ENCODE results near the gene FTL. TPM values are rescaled to one million over a fixed set of nuclear protein-coding genes. Genes with fewer than 3 reads are reported as not detected.
"Not testable (repeated sequence)": the region's sequence is repeated elsewhere in the genome, so short reads cannot be mapped to it uniquely, and the experiment has no call there.

Gene FTL
- total RNA-seq, 1 donor from 2014 or later = 834 TPM

DNA sequence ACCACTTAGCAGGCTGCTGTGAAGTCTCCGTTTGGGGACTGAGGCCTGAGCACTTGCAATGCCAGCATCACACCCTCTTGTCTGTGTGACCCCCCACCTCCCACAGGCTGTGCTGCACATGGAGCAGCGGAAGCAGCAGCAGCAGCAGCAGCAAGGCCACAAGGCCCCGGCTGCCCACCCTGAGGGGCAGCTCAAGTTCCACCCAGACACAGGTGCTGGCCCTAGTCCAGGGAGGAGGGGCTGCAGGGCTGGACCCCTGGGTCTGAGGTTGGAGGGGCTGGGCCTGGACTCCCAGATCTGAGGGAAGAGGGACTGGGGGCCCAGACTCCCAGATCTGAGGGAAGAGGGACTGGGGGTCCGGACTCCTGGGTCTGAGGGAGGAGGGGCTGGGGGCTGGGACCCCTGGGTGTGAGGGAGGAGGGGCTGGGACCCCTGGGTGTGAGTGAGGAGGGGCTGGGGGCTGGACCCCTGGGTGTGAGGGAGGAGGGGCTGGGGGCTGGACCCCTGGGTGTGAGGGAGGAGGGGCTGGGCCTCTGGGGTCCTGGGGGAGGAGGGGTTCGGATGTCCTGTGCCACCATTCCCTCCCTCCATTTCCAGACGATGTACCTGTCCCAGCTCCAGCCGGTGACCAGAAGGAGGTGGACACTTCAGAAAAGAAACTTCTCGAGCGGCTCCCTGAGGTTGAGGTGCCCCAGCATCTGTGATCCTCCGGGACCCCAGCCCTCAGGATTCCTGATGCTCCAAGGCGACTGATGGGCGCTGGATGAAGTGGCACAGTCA is 43.2 kb upstream of the FTL start:
- H3K9me3 ChIP-seq (replicated peaks) = no peaks in the 10 kb centered on the region
- H3K36me3 ChIP-seq = peaks cover 55% of the 10 kb centered on the region
- peaks cover 2% of the 10 kb centered on the region for H3K4me1 ChIP-seq
- H3K27ac ChIP-seq (replicated peaks) = no peak overlapping the region
- H3K27me3 ChIP-seq (ENCODE audit: low read depth) = no peaks in the 10 kb centered on the region
- DNase-seq = no peak
- intact Hi-C loops (cut with micrococcal nuclease) = no loop called here
- H3K4me3 ChIP-seq = no peak overlapping the region
- TF ChIP-seq, protein P1, sequence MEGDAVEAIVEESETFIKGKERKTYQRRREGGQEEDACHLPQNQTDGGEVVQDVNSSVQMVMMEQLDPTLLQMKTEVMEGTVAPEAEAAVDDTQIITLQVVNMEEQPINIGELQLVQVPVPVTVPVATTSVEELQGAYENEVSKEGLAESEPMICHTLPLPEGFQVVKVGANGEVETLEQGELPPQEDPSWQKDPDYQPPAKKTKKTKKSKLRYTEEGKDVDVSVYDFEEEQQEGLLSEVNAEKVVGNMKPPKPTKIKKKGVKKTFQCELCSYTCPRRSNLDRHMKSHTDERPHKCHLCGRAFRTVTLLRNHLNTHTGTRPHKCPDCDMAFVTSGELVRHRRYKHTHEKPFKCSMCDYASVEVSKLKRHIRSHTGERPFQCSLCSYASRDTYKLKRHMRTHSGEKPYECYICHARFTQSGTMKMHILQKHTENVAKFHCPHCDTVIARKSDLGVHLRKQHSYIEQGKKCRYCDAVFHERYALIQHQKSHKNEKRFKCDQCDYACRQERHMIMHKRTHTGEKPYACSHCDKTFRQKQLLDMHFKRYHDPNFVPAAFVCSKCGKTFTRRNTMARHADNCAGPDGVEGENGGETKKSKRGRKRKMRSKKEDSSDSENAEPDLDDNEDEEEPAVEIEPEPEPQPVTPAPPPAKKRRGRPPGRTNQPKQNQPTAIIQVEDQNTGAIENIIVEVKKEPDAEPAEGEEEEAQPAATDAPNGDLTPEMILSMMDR (IDR thresholded peaks at IDR 0.05; ENCODE audit: borderline replicate concordance) = no peak

DNA sequence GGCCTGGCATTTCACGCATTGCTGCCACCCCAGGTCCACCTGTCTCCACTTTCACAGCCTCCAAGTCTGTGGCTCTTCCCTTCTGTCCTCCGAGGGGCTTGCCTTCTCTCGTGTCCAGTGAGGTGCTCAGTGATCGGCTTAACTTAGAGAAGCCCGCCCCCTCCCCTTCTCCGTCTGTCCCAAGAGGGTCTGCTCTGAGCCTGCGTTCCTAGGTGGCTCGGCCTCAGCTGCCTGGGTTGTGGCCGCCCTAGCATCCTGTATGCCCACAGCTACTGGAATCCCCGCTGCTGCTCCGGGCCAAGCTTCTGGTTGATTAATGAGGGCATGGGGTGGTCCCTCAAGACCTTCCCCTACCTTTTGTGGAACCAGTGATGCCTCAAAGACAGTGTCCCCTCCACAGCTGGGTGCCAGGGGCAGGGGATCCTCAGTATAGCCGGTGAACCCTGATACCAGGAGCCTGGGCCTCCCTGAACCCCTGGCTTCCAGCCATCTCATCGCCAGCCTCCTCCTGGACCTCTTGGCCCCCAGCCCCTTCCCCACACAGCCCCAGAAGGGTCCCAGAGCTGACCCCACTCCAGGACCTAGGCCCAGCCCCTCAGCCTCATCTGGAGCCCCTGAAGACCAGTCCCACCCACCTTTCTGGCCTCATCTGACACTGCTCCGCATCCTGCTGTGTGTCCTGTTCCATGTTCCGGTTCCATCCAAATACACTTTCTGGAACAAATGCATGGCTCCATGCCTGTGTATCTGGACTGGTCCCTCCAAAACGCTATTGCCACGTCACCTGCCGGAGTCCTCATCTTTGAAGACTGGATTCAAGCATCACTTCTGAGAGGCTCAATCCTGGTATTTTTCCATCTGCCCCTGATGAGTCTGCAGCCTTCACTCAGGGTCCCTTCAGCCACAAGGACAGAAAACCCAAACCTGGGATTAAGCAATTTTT is 42.3 kb upstream of the FTL start:
- H3K36me3 ChIP-seq = peaks cover 46% of the 10 kb centered on the region
- intact Hi-C loops (cut with micrococcal nuclease) = no loop called here
- DNase-seq = no peak

DNA sequence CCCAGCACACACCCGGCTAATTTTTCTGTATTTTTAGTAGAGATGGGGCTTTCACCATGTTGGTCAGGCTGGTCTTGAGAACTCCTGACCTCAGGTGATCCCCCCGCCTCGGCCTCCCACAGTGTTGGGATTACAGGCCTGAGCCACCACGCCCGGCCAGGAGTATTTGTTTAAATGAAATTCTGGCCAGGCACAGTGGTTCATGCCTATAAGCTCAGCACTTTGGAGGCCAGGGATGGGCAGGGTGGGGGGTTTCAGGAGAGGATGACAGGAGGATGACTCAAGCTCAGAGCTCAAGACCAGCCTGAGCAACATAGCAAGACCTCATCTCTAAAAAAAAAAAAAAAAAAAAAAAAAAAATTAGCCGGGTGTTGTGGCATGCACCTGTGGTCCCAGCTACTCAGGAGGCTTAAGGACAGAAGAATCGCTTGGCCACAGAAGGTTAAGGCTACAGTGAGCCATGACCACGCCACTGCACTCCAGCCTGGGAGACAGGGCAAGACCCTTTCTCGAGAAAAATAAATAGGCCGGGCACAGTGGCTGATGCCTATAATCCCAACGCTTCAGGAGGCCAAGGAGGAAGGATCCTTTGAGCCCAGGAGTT is 39.8 kb upstream of the FTL start:
- intact Hi-C loops (cut with micrococcal nuclease) = no loop called here

More for the DNA sequence above, 42.3 kb upstream of the FTL start:
- H3K27ac ChIP-seq (replicated peaks) = no peak overlapping the region
- no peak overlapping the region for H3K4me3 ChIP-seq
- H3K27me3 ChIP-seq (ENCODE audit: low read depth) = no peaks in the 10 kb centered on the region
- TF ChIP-seq, protein P1 (IDR thresholded peaks at IDR 0.05; ENCODE audit: borderline replicate concordance) = no peak
- H3K9me3 ChIP-seq (replicated peaks) = no peaks in the 10 kb centered on the region
- H3K4me1 ChIP-seq = peaks cover 7% of the 10 kb centered on the region

DNA sequence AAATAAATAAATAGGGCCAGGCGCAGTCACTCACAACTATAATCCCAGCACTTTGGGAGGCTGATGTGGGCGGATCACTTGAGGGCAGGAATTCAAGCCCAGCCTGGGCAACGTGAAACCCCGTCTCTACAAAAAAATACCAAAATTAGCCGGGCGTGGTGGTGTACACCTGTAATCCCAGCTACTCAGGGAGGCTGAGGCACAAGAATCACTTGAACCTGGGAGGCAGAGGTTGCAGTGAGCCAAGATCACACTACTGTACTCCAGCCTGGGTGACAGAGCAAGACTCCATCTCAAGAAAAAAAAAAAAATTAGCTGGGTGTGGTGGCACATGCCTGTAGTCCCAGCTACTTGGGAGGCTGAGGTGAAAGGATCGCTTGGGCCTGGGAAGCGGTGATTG is 39.2 kb upstream of the FTL start:
- H3K27me3 ChIP-seq (ENCODE audit: low read depth); H3K4me1 ChIP-seq; DNase-seq; H3K27ac ChIP-seq (replicated peaks); H3K4me3 ChIP-seq; intact Hi-C loops (cut with micrococcal nuclease); H3K9me3 ChIP-seq (replicated peaks): not testable (repeated sequence)
- H3K36me3 ChIP-seq = peaks cover 17% of the 10 kb centered on the region

More for the DNA sequence above, 39.8 kb upstream of the FTL start:
- Histone ChIP-seq H3K36me3 (peaks cover 23% of the 10 kb centered on the region), H3K4me1 (peaks cover 7% of the 10 kb centered on the region), H3K27ac (replicated peaks) (no peak overlapping the region), H3K27me3 (ENCODE audit: low read depth) (no peaks in the 10 kb centered on the region), H3K4me3 (no peak overlapping the region), H3K9me3 (replicated peaks) (no peaks in the 10 kb centered on the region)
- TF ChIP-seq, protein P1 (IDR thresholded peaks at IDR 0.05; ENCODE audit: borderline replicate concordance) = no peak
- no peak for DNase-seq

DNA sequence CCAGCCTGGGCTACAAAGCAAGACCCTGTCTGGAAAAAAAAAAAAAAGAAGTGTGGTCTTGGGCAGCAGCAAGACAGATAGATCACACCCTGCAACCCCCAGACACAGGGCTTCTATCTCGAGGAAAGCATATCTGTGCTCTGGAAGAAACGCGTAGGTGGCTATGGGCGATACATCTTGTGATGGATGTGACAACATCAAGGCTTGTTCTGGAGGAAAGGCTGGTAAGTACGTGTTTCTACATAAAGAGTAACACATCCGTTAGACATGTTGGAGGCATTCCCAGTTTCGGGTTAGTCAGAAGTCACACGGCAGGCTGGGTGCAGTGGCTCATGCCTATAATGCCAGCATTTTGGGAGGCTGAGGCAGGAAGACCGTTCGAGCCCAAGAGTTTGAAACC is 38.2 kb upstream of the FTL start:
- H3K4me3 ChIP-seq = no peak overlapping the region
- H3K9me3 ChIP-seq (replicated peaks) = no peaks in the 10 kb centered on the region
- TF ChIP-seq, protein P1 (IDR thresholded peaks at IDR 0.05; ENCODE audit: borderline replicate concordance) = no peak
- no peak for DNase-seq
- peaks cover 8% of the 10 kb centered on the region for H3K36me3 ChIP-seq
- no peaks in the 10 kb centered on the region for H3K27me3 ChIP-seq (ENCODE audit: low read depth)
- intact Hi-C loops (cut with micrococcal nuclease) = no loop called here
- H3K4me1 ChIP-seq = peaks cover 7% of the 10 kb centered on the region
- no peak overlapping the region for H3K27ac ChIP-seq (replicated peaks)

DNA sequence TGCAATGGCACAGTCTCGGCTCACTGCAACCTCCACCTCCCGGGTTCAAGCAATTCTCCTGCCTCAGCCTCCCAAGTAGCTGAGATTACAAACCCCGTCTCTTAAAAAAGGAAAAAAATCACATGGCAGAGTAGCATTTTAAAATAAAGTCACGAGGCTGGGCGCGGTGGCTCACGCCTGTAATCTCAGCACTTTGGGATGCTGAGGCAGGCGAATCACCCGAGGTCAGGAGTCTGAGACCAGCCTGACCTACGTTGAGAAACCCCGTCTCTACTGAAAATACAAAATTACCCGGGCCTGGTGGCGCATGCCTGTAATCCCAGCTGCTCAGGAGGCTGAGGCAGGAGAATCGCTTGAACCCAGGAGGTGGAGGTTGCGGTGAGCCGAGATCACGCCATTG is 37.4 kb upstream of the FTL start:
- H3K27ac ChIP-seq (replicated peaks); H3K9me3 ChIP-seq (replicated peaks): not testable (repeated sequence)

More for the DNA sequence above, 37.4 kb upstream of the FTL start:
- H3K4me1 ChIP-seq; intact Hi-C loops (cut with micrococcal nuclease); DNase-seq; H3K4me3 ChIP-seq; H3K27me3 ChIP-seq (ENCODE audit: low read depth); H3K36me3 ChIP-seq: not testable (repeated sequence)

Measured in left ventricle myocardium inferior (tissue), 1 donor.